Skeletal muscle cell (primary cell): ENCODE measurements around the gene EPG5.
"Not testable (repeated sequence)": the region's sequence is repeated elsewhere in the genome, so short reads cannot be mapped to it uniquely, and the experiment has no call there.

Experiments
- DNase-seq: peaks from one replicate; pipeline ENCODE4 v3.0.0-alpha.2; 2010; ENCODE audit warnings: low read depth
- H3K4me3 ChIP-seq: 2 replicates; pipeline ENCODE4 v1.5.1; 2011; ENCODE audit warnings: low read depth, mild to moderate bottlenecking, control low read depth, low read length, moderate library complexity

EPG5 gene

DNA sequence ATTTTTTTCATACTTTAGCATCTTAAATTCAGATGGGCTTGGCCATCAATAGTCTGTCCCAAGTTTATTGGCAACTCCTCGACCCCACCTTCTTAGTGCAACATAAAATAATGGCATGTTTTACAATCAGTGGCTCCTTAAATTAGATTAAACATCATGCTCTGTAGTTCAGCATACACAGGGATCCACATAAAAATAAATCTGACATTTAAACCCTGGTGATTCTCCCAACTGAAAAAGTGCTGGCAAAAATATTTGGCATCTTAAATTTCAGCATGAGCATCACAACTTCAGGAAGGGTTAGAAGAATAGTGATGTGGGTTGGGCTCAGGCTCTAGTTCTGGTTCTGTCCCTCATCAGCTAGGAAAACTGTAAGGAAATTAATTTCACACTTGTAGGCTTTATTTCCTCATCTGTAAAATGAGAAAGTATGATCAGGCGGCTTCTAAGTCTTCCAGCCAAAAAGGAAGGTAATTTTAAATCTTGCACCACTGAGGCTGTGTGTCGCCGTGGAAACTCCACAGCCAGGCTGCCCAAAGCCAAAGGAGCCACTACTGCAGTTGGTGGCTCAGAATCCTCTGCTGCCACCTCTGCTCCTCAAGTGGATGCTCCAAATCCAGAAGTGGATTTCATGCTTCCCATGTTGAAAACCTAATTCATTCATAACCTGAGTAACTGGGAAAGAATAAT is 17.6 kb upstream of the EPG5 start:
- no peak for DNase-seq
- no peak overlapping the region for H3K4me3 ChIP-seq

DNA sequence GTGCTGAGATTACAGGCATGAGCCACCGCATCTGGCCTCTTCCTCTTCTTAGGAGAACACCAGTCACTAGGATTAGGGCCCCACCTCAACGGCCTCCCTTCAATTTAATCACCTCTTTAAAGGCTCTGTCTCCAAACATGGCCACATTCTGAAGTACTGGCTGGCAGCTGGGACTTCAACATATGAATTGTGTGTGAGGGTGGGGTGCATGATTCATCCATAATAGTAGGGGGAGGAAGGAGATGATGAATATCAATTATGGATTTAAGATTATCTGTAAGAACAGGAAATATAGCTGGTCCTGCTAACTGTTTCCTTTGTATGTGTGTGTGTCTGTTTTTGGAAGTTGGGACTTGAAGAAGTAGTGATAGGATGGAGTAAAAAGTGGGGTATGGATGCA is 14.7 kb upstream of the EPG5 start:
- no peak overlapping the region for H3K4me3 ChIP-seq
- DNase-seq: no peak

DNA sequence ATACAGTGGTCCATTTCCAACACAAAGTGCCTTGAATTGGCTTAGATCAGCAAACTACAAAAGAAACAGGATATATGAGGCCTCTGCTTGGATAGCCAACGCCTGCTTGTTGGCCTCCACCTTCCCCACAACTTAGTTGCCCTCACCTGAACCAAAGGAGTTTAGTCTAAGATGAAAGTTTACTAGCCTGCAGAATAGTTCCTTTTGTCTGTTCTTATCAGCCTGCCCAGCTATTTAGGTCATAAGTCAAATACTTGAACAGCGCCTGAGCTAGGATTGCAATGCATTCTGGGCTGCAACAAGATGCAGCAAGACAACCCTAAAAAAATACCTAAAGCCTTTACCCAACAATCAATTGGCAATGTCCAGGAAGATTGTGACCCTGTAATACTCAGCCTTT is 13.1 kb upstream of the EPG5 start:
- no peak overlapping the region for H3K4me3 ChIP-seq
- no peak for DNase-seq

DNA sequence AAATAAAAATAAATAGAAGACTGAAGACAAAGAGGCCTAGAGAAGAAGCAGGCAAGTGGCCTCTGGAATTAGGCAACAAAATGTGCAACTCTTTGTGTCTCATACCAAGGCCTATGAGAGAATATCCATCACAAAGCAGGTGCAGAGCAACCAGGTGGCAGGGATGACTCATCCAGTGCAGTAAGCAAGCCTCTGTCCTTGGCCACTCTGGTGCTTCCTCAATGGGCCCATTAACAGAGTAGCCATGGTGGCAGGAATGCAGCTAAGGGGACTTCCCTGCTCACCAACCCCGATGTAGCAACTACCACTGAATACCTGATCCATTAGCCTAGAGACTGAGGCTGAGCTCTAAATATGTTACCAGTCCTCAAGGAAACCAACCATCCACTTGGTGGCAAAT is 11.0 kb upstream of the EPG5 start:
- no peak overlapping the region for H3K4me3 ChIP-seq
- no peak for DNase-seq

DNA sequence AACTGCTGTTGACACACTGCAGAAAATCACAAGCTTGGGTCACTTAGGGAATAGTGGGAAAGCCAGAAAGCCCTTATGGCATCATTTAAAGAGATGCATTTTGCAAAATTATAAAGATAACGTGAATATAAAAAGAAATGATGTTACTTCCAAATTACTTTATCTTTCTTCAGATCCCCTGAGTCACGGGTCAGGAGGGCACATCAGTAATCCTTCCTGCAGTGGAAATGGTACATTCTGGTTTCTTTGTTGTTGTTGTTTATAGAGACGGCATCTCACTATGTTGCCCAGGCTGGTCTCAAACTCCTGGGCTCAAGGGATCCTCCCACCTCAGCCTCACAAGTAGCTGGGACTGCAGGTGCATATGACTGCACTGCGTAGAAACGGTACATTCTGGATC is 9.8 kb upstream of the EPG5 start:
- DNase-seq: no peak
- H3K4me3 ChIP-seq: no peak overlapping the region

DNA sequence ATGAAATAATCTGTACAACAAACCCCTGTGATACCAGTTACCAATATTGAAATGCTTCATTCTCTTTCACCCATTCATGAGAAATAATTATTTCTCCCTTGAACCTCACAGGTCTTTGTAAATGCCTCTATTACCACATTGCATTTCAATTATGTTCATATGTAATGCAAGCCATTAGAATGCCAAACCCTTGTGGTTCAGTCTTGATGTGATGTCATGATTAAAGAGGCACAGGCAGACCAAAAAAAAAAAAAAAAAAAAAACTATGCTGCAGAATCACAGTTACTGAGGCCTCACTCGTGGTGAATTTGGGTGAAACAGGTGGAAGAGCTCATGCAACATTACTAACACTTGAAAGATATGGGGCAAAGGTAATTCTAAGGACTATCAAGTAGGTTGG is 9.4 kb upstream of the EPG5 start:
- DNase-seq: no peak
- H3K4me3 ChIP-seq: no peak overlapping the region

DNA sequence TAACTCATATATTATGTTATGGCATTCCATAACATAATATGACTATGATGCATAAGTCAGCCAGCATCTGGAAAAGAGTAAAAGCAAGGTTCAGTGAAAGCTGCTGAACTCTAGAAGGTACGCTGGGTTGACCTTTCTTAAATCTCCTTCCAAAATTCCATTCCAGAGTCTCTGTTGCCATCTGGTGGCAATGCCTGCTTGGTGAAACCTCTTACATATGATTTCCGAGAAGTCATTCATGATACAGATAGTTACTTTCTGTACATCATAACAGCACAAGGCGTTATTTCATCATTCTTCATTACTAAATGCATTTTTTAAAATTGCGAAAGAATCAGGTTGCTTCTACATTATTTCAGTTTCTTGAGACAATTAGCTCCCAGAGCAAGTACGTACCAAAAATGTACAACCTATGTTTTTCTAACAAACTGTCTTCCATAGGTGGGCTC is 7.0 kb upstream of the EPG5 start:
- H3K4me3 ChIP-seq: no peak overlapping the region
- no peak for DNase-seq

DNA sequence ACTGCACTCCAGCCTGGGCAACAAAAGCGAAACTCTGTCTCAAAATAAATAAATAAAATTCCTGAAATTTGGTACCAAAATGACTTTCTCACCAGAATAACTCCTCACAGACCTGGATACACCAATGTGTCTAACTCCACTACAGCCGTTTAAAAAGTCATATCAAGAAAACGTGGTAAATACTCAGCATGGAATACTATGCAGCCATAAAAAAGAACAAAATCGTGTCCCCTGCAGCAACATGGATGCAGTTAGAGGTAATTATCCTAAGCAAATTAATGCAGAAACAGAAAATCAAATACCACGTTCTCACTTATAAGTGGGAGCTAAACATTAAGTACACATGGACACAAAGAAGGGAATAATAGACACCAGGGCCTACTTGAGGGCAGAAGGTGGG is 2.2 kb downstream of the EPG5 start:
- not testable (repeated sequence) for DNase-seq, H3K4me3 ChIP-seq

DNA sequence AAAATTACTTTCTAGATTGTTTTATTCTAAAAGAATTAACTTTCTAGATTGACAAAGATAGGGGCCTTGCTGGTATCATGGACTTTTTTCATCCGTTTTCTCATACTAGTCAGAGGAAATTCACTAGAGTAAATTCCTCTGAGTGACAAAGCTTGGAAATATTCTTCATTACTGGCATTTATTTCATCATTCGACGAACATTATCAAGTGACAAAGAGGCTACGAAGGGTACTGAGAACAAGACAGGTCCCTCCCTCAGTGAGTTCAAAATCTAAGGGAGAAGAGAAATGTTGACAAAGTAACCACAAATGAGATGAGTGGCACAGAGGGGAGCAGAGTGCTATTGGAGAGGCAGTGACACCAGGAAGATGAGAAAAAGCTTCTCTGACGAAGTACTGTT is 4.3 kb downstream of the EPG5 start:
- no peak overlapping the region for H3K4me3 ChIP-seq
- no peak for DNase-seq

DNA sequence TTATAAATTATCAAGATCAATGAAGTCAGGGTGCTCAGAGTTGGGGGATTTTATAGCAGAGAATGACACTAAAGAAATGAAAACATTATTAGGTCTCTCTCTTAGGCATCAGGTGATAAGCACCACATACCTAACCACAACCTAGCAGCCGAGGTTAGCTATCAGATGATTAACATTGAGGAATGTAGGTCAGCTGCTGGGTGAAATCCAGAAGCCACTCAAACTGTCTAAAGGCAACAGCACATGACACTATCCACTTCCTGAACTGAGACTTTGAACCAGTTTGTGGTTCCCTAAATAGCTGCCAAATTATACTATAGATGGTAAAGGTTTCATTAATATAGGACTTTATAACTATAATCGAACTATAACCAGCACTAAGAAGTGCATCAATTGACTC is 4.7 kb downstream of the EPG5 start:
- H3K4me3 ChIP-seq: no peak overlapping the region
- no peak for DNase-seq

DNA sequence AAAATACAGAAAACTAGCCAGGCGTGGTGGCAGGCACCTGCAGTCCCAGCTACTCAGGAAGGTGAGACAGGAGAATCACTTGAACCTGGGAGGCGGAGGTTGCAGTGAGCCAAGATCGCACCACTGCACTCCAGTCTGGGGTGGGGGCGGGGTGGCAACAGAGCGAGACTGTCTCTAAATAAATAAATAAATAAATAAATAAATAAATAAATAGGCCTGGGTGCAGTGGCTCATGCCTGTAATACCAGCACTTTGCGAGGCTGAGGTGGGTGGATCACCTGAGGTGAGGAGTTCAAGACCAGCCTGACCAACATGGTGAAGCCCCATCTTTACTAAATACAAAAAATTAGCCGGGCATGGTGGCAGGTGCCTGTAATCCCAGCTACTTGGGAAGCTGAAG is 7.6 kb downstream of the EPG5 start:
- DNase-seq: not testable (repeated sequence)

DNA sequence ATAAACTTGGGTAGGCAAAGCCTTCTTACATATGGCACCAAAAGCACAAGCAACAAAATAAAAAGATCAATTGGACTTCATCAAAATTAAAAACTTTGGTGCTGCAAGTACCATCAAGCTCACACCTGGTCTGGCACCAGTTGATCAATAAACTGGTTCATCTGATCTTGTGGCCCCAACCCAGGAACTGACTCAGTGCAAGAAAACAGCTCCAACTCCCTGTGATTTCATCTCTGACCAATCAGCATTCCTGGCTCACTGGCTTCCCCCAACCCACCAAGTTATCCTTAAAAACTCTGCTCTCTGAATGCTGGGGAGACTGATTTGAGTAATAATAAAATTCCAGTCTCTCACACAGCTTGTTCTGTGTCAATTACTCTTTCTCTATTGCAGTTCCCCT is 8.4 kb downstream of the EPG5 start:
- no peak for DNase-seq

More for the DNA sequence above, 7.6 kb downstream of the EPG5 start:
- H3K4me3 ChIP-seq: not testable (repeated sequence)

DNA sequence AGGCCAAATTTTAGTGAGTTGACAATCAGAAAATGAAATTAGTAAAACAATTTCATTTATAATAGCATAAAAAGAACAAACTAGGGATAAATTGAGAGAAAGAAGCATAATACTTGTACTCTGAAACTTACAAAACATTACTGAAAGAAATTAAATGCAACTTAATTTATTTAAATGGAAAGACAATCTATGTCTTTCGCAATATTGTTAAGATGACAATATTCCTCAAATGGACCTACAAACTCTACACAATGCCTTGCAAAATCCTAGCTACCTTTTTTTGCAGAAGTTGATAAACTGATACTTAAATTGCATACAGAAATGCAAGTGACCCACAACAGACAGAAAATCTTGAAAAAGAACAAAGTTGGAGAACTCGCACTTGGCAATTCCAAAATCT is 9.1 kb downstream of the EPG5 start:
- H3K4me3 ChIP-seq: no peak overlapping the region
- DNase-seq: no peak

More for the DNA sequence above, 8.4 kb downstream of the EPG5 start:
- H3K4me3 ChIP-seq: no peak overlapping the region

DNA sequence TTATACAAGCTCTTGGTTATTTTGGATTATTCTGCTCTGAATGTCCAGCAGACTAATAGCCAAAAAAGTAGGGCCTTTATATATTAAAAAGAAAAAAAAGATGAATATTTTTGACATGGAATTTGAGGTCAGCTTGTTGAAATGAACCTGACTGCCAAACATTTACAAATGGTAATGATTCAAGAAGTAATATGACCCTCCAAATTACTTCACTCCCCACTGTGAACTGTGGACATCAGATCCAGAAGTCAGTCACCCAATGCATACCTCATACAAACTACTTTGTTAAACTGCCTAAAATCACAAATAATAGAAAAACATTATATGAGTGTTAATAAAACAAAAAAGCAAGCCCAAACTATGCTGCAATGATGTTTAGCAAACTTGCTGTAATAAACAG is 10.0 kb downstream of the EPG5 start:
- no peak overlapping the region for H3K4me3 ChIP-seq
- no peak for DNase-seq

DNA sequence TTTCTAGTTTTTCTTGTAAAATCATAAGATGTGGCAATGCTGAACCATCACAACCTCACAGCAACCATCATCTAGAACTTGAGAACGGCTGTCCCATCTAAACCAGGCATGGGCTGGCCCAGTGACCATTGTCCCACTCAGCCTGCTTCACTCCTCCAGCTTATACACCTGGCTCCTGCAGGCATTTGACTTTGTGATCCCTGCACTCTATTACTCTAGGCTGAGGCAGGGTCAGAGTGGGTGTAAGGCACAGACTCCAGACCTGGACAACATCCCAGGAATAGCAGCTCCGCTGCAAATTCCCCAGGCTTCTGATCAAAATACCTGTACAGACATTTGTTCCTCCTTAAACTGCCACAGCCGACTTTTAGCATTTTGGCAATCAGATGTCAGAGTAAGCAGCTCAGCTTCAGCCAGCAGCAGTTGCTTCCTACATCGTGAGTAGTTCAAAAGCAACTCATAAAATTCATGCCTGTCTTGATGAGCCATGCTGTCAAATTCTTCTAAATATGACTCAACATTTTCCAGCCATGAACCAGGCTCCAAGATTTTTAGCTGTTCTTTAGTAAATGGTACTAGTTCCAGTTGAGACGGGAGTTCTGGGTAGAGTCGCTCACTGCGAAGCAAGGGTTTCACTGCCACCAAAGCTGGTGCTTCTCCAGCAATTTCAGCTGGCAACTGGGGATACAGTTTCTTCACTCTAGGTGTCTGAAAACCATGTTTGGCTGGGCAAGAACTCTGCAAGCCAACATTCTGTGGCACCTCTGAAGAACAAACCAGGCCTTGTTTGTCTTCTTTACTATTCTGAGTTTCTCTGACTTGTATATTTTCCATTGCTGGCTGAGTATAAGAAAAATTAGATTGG is 12.8 kb downstream of the EPG5 start:
- no peak overlapping the region for H3K4me3 ChIP-seq
- DNase-seq: peak; percentile 75

DNA sequence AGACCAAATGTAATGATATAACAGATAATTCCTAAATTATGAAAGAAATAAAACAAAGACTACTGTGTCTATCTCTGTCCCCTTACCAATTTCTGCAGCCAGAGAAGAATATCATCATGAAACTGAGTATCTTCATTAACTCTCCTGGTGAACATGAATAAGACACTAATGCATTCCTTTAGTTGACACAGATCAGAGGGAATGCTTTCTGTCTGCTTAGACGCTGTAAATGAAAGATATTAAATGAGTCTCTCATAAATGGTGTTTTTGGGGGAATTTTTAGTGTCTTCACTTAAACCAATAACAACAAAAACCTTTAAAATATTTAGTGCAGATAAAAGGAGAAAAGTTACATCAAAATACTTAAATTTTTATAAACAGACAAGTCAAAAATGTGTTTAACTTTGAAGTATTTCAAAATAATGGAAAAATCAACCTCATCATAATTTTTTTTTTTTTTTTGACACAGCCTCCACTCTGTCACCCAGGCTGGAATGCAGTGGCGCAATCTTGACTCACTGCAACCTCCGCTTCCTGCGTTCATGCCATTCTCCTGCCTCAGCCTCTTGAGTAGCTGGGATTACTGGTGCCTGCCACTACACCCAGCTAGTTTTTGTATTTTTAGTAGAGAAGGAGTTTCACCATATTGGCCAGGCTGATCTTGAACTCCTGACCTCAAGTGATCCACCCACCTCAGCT is 16.0 kb downstream of the EPG5 start:
- peak; percentile 67 for DNase-seq
- no peak overlapping the region for H3K4me3 ChIP-seq

DNA sequence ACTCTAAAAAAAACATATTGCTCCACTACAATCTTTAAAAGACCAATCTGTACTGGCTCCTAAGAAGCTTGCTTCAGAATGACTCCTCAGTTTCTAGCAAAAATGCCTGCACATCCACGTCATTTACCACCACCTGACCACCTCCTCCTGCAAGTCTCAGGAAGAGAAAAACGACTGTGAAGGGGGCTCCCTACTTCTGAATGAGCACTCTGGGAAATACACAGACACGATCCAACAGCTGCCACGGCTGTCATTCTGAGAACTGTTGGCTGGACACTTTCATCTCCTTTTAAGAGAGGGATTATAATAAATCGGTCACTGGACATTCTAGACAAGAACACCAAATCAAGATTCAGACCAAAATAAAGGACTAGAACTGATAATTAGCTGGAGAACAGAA is 21.5 kb downstream of the EPG5 start:
- no peak overlapping the region for H3K4me3 ChIP-seq
- no peak for DNase-seq

DNA sequence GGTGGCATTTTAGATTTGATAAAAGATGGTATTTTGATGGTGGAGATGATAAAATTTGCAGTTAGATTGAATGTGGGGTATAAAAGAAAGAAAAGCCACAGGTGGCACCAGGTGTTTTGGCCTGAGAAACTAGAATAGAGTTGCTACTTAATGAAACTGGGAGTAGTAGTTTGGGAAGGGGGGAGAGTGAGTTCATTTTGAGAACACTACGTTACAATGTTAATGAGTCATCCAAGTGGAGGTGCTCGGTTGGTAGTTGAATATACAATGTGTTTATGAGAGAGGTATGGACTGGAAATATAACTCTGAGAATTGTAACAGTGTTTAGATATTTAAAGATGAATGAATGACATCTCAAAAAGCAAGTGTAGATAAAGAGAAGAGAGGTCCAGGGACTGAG is 26.4 kb downstream of the EPG5 start:
- H3K4me3 ChIP-seq: no peak overlapping the region
- DNase-seq: no peak

DNA sequence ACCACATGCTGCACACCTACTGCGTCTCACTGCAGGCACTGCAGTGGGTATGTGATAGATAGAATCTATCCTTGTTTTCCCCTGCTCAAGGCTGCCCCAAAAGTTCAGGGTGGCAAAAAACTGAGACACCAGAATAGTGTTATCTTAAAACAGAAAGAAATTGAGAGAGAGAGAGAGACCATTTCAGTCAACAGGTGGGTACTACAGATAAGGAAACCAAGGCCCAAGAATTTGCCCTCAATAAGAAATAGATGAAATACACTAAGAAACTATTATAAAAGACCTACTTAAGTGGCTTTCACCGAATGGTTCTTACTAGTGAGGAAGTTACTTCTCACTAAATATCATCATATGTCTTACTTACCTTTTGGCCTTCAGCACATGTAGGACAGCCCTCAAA is 27.9 kb downstream of the EPG5 start:
- H3K4me3 ChIP-seq: no peak overlapping the region
- no peak for DNase-seq

DNA sequence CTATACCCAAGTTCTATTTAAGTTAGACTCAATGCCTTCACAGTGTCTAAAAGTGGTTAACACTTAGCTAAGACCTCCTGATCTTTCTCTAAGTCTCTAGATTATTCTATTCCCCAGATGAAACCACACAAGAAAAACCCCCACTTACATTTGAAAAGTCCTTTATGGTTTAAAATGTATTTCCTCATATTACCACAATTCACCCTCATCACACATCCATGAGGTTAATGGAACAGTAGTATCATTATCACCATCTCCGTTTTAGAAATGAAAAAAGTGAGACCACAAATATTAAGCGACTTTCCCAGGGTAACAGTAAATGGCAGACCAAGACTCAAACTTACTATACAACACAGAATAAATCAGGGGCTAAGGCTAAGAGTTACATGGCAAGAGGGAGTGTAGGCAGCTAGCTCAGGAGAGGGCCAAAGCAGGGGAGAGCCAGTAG is 28.6 kb downstream of the EPG5 start:
- no peak for DNase-seq

More for the DNA sequence above, 28.6 kb downstream of the EPG5 start:
- no peak overlapping the region for H3K4me3 ChIP-seq
